ENCODE measurements around the gene CHD5.

Gene CHD5

DNA sequence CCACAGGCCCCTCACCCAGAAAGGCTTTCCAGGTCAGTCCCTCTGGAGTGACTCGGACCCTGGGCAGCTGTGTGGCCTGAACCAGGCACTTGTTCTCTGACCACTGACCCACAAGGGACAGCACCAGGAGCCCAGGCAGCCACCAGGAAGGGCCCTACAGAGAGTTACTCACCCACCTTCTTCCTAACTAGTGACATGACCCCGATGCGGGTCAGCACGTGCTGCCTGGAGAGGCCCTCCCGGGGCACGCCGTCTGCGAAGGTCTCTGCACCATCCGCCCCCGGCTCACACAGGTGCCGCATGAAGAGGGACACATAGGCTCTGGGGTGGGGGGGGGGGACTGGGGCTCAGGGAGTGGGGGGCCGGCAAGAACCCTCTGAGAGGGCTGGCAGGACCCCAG lies 55.8 kb downstream of the CHD5 start:
- H3K27me3 ChIP-seq (ENCODE audit: insufficient read depth, low read length, poor library complexity): no peaks in the 10 kb centered on the region
- H3K9me3 ChIP-seq (ENCODE audit: insufficient read depth, low read length, severe bottlenecking): no peaks in the 10 kb centered on the region
- TF ChIP-seq, protein P1, sequence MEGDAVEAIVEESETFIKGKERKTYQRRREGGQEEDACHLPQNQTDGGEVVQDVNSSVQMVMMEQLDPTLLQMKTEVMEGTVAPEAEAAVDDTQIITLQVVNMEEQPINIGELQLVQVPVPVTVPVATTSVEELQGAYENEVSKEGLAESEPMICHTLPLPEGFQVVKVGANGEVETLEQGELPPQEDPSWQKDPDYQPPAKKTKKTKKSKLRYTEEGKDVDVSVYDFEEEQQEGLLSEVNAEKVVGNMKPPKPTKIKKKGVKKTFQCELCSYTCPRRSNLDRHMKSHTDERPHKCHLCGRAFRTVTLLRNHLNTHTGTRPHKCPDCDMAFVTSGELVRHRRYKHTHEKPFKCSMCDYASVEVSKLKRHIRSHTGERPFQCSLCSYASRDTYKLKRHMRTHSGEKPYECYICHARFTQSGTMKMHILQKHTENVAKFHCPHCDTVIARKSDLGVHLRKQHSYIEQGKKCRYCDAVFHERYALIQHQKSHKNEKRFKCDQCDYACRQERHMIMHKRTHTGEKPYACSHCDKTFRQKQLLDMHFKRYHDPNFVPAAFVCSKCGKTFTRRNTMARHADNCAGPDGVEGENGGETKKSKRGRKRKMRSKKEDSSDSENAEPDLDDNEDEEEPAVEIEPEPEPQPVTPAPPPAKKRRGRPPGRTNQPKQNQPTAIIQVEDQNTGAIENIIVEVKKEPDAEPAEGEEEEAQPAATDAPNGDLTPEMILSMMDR (IDR thresholded peaks at IDR 0.05; ENCODE audit: borderline replicate concordance, extremely low read depth, low read length, poor library complexity, severe bottlenecking): no peak
- no peak for TF ChIP-seq EZH2 (IDR thresholded peaks at IDR 0.05; ENCODE audit: borderline replicate concordance, low read depth, low read length, severe bottlenecking)
- no peak overlapping the region for H3K27ac ChIP-seq (ENCODE audit: low read length)
- H3K36me3 ChIP-seq (ENCODE audit: insufficient read depth, low read length): no peaks in the 10 kb centered on the region
- no peak overlapping the region for H3K4me2 ChIP-seq (ENCODE audit: insufficient read depth, low read length)
- H3K79me2 ChIP-seq (ENCODE audit: insufficient read depth, low read length): no peaks in the 10 kb centered on the region
- DNase-seq (no peak), ATAC-seq (ENCODE audit: insufficient read depth, low read depth) (no peak)
- no peak overlapping the region for H3K4me3 ChIP-seq (ENCODE audit: low read depth in 1 of 2, low read length in 2 of 2)
- H2AFZ ChIP-seq (ENCODE audit: low read depth, low read length): no peak overlapping the region
- no peak overlapping the region for H3K9ac ChIP-seq (ENCODE audit: low read depth, low read length)
- no peaks in the 10 kb centered on the region for H3K4me1 ChIP-seq (ENCODE audit: insufficient read depth, low read length)
- H4K20me1 ChIP-seq (ENCODE audit: insufficient read depth, low read length): no peaks in the 10 kb centered on the region; the same call in 1 of the 2 replicates

DNA sequence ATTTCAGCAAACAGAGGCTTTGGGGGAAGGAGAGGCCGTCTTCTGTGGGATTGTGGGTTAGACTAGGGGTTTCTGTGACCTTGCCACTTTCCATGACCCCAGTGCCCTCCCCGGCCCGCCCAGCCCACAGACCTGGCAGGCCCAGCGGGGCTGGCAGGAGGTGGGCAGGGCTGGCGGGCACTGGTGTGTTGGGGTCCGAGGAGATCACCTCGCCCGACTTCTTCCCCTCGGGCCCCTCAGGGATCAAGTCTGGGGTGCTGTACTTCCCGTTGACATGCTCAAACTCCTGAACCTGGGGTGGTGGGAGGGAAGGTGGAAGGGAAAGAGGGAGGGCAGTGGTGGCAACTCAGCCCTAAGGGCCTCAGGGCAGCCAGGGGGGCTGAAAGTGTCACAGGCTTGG lies 56.3 kb downstream of the CHD5 start:
- Histone ChIP-seq H3K36me3 (ENCODE audit: insufficient read depth, low read length) (no peaks in the 10 kb centered on the region), H3K4me2 (ENCODE audit: insufficient read depth, low read length) (no peak overlapping the region), H3K79me2 (ENCODE audit: insufficient read depth, low read length) (no peaks in the 10 kb centered on the region), H3K9ac (ENCODE audit: low read depth, low read length) (no peak overlapping the region), H3K9me3 (ENCODE audit: insufficient read depth, low read length, severe bottlenecking) (no peaks in the 10 kb centered on the region), H3K4me1 (ENCODE audit: insufficient read depth, low read length) (no peaks in the 10 kb centered on the region), H2AFZ (ENCODE audit: low read depth, low read length) (no peak overlapping the region), H3K4me3 (ENCODE audit: low read depth in 1 of 2, low read length in 2 of 2) (no peak overlapping the region), H3K27ac (ENCODE audit: low read length) (no peak overlapping the region), H4K20me1 (ENCODE audit: insufficient read depth, low read length) (no peaks in the 10 kb centered on the region; the same call in 1 of the 2 replicates), H3K27me3 (ENCODE audit: insufficient read depth, low read length, poor library complexity) (no peaks in the 10 kb centered on the region)
- no peak for TF ChIP-seq EZH2 (IDR thresholded peaks at IDR 0.05; ENCODE audit: borderline replicate concordance, low read depth, low read length, severe bottlenecking)
- TF ChIP-seq, protein P1 (IDR thresholded peaks at IDR 0.05; ENCODE audit: borderline replicate concordance, extremely low read depth, low read length, poor library complexity, severe bottlenecking): no peak
- no peak for ATAC-seq (ENCODE audit: insufficient read depth, low read depth)
- no peak for DNase-seq

DNA sequence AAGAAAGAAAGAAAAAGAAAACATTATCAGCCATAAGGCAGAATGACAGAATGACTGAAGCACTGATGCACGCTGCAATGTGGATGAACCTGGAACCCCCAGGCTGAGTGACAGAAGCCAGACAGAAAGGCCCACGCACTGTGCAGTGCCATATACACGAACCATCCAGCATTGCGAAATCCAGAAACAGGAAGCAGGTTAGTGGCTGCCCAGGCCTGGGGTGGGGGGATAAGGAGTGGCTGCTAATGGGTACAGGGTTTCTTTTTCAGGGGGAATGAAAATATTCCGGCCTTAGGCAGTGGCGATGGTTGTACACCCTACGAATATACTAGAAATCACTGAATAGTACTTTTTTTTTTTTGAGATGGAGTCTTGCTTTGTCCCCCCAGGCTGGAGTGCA lies 57.0 kb downstream of the CHD5 start:
- Histone ChIP-seq H4K20me1 (ENCODE audit: insufficient read depth, low read length) (no peaks in the 10 kb centered on the region; the same call in 1 of the 2 replicates), H3K4me3 (ENCODE audit: low read depth in 1 of 2, low read length in 2 of 2) (no peak overlapping the region), H3K27ac (ENCODE audit: low read length) (no peak overlapping the region), H3K79me2 (ENCODE audit: insufficient read depth, low read length) (no peaks in the 10 kb centered on the region), H3K27me3 (ENCODE audit: insufficient read depth, low read length, poor library complexity) (no peaks in the 10 kb centered on the region), H3K9ac (ENCODE audit: low read depth, low read length) (no peak overlapping the region), H3K4me2 (ENCODE audit: insufficient read depth, low read length) (no peak overlapping the region), H2AFZ (ENCODE audit: low read depth, low read length) (no peak overlapping the region), H3K4me1 (ENCODE audit: insufficient read depth, low read length) (no peaks in the 10 kb centered on the region), H3K9me3 (ENCODE audit: insufficient read depth, low read length, severe bottlenecking) (no peaks in the 10 kb centered on the region), H3K36me3 (ENCODE audit: insufficient read depth, low read length) (no peaks in the 10 kb centered on the region)
- peak; percentile 8 for DNase-seq
- ATAC-seq (ENCODE audit: insufficient read depth, low read depth): no peak
- TF ChIP-seq, protein P1 (IDR thresholded peaks at IDR 0.05; ENCODE audit: borderline replicate concordance, extremely low read depth, low read length, poor library complexity, severe bottlenecking): no peak
- TF ChIP-seq EZH2 (IDR thresholded peaks at IDR 0.05; ENCODE audit: borderline replicate concordance, low read depth, low read length, severe bottlenecking): no peak

Measured in DND-41 (cell line).